ENCODE data around the gene PIK3R6.

The PIK3R6 gene

GRCh38 chr17:8867361-8867981 is at the start of gene PIK3R6:
TSS of gene PIK3R6 (minus strand) at chr17:8867674. CDS start at chr17:8849794, 17,880 bp downstream.
- DNase-seq, result no peak

- no peak for DNase-seq
These were observed 49.0 kb upstream of the PIK3R6 start for GRCh38 chr17:8916466-8916865.

- no peak for DNase-seq
These were observed 47.1 kb upstream of the PIK3R6 start for GRCh38 chr17:8914554-8914953.

- DNase-seq, result no peak
These were observed 46.4 kb upstream of the PIK3R6 start for GRCh38 chr17:8913879-8914278.

- no peak for DNase-seq
These were observed 45.6 kb upstream of the PIK3R6 start for GRCh38 chr17:8913091-8913490.

GRCh38 chr17:8912084-8912981 is 44.9 kb upstream of the PIK3R6 start:
- DNase-seq, result no peak

GRCh38 chr17:8910969-8911604 is 43.6 kb upstream of the PIK3R6 start:
- no peak for DNase-seq

- DNase-seq, result no peak
These were observed 42.3 kb upstream of the PIK3R6 start for GRCh38 chr17:8909586-8910270.

- no peak for DNase-seq
These were observed 37.9 kb upstream of the PIK3R6 start for GRCh38 chr17:8905331-8905730.

GRCh38 chr17:8904686-8905085 is 37.2 kb upstream of the PIK3R6 start:
- DNase-seq, result no peak

- DNase-seq, result no peak
These were observed 36.7 kb upstream of the PIK3R6 start for GRCh38 chr17:8904201-8904600.

GRCh38 chr17:8900626-8901585 is 33.4 kb upstream of the PIK3R6 start:
- DNase-seq, result no peak

- no peak for DNase-seq
These were observed 32.7 kb upstream of the PIK3R6 start for GRCh38 chr17:8900207-8900606.

GRCh38 chr17:8898636-8899035 is 31.2 kb upstream of the PIK3R6 start:
- DNase-seq, result no peak

GRCh38 chr17:8898126-8898525 is 30.7 kb upstream of the PIK3R6 start:
- no peak for DNase-seq

- DNase-seq, result no peak
These were observed 29.5 kb upstream of the PIK3R6 start for GRCh38 chr17:8896641-8897635.

- DNase-seq, result no peak
These were observed 28.6 kb upstream of the PIK3R6 start for GRCh38 chr17:8896087-8896486.

- DNase-seq, result no peak
These were observed 27.5 kb upstream of the PIK3R6 start for GRCh38 chr17:8894673-8895578.

- DNase-seq, result no peak
These were observed 26.8 kb upstream of the PIK3R6 start for GRCh38 chr17:8894202-8894671.
